Right ventricle myocardium superior (tissue), 1 donor: ENCODE results near the gene UBASH3A. TPM values are rescaled to one million over a fixed set of nuclear protein-coding genes. Genes with fewer than 3 reads are reported as not detected.

Experiments
- ATAC-seq: fragments of 200-7000 bp; cut with Tn5 transposase; one replicate; pipeline ENCODE4 v1.9.1; 2020; ENCODE audit warnings: mild to moderate bottlenecking; ENCODE audit not compliant: poor library complexity
- DNase-seq: peaks from one replicate; pipeline ENCODE4 v3.0.0-alpha.2; 2020
- intact Hi-C: fragments of 100-400 bp; cut with DNase I; formaldehyde crosslinking; loops from one replicate; pipeline ENCODE4 v1.11.2; 2022
- long read RNA-seq: library from polyadenylated mRNA; unstranded; transcript quantifications from one replicate; pipeline ENCODE4 v2.0.0, GENCODE V29; 2021
- total RNA-seq: library from RNA; stranded (reverse); fragmentation: NEBNext Ultra II Directional; extraction: Animal tissue kit (Norgen Biotek cat#: 25700); gene quantifications from one replicate; pipeline ENCODE4 v1.2.1, GENCODE V29; 2021
- donor health status: DM: no; HTN: yes; CAD: no; lungs with severe emphysema.

Gene UBASH3A, protein sequence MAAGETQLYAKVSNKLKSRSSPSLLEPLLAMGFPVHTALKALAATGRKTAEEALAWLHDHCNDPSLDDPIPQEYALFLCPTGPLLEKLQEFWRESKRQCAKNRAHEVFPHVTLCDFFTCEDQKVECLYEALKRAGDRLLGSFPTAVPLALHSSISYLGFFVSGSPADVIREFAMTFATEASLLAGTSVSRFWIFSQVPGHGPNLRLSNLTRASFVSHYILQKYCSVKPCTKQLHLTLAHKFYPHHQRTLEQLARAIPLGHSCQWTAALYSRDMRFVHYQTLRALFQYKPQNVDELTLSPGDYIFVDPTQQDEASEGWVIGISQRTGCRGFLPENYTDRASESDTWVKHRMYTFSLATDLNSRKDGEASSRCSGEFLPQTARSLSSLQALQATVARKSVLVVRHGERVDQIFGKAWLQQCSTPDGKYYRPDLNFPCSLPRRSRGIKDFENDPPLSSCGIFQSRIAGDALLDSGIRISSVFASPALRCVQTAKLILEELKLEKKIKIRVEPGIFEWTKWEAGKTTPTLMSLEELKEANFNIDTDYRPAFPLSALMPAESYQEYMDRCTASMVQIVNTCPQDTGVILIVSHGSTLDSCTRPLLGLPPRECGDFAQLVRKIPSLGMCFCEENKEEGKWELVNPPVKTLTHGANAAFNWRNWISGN
- not detected for total RNA-seq
- long read RNA-seq: 0 reads

GRCh38 chr21:42403611-42404231 is at the start of gene UBASH3A:
TSS of gene UBASH3A (plus strand) at chr21:42403902. CDS start at chr21:42403946, 44 bp downstream.
- intact Hi-C loops: no loop called here
- no peak for DNase-seq
- ATAC-seq: no peak

- no peak for DNase-seq
- no peak for ATAC-seq
- intact Hi-C loops: no loop called here
Measured at GRCh38 chr21:42356046-42356445, 47.7 kb upstream of the UBASH3A start.

- no peak for ATAC-seq
- DNase-seq: no peak
- intact Hi-C loops: no loop called here
Measured at GRCh38 chr21:42356650-42357049, 47.1 kb upstream of the UBASH3A start.

GRCh38 chr21:42357307-42357706 is 46.4 kb upstream of the UBASH3A start:
- ATAC-seq (no peak), DNase-seq (no peak)
- intact Hi-C loops: no loop called here

DNA sequence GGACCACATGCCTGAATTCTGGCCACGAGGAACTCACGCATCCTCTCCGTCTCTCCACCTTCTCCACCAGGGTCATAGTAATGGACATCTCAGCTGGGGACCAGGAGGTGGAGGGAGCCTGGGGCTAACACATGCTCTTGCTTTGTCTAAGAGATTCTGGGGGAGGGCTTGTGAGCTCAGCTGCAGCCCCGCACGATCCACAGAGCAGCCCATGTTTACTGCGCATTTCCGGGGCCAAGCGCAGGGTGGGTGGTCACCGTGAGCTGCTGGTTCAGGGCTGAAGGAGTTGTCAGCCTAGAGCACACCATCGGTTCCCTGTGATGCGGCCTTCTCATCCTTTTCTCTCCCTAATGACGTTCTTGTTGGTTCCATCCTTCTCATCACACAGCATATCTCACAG is 45.4 kb upstream of the UBASH3A start:
- intact Hi-C loops: no loop called here
- peak; percentile 18 for DNase-seq

GRCh38 chr21:42358937-42359336 is 44.8 kb upstream of the UBASH3A start:
- DNase-seq (peak; percentile 13), ATAC-seq (no peak)
- intact Hi-C loops: no loop called here

More for the DNA sequence above, 45.4 kb upstream of the UBASH3A start:
- ATAC-seq: no peak

DNA sequence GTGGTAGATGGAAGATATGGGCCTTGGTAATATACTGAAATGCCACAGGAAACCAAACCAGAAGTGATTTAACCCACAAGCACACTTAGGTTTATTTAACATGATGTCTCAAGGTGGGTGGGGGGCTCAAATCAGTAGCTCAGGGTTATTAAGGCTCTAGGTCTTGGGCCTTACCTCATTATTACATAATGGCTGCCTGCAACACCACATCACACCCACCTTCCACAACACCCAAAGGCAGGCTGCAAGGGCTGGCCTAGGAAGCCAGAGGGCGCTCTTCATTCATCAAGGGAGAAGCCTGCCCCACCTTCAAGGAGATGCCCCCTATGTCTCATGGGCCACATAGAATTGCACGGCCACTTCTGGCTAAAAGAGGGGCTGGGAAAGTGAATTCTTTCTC is 43.4 kb upstream of the UBASH3A start:
- intact Hi-C loops: no loop called here
- ATAC-seq (no peak), DNase-seq (peak; percentile 2)

DNA sequence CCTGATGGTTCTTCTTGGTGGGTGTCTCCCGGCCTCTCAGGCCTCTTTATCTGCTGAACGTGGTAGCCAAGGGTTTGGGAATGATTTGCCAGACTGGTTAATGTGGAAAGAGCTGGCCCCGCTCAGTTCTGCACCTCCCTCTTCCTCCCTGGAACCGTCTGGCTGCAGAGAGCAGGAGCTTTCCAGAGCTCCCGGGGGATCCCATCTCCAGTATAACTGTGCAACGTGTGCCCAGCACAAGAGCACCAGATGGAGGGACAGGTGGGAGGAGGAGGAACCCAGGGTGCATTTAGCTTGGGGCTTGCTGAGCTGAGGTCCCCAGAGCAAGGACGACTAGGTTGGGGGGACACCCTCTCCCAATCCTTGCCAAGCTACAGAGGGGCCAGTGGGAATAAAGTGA is 42.4 kb upstream of the UBASH3A start:
- intact Hi-C loops: no loop called here
- ATAC-seq: no peak
- no peak for DNase-seq

GRCh38 chr21:42362198-42362597 is 41.5 kb upstream of the UBASH3A start:
- ATAC-seq (no peak), DNase-seq (no peak)
- intact Hi-C loops: no loop called here

DNA sequence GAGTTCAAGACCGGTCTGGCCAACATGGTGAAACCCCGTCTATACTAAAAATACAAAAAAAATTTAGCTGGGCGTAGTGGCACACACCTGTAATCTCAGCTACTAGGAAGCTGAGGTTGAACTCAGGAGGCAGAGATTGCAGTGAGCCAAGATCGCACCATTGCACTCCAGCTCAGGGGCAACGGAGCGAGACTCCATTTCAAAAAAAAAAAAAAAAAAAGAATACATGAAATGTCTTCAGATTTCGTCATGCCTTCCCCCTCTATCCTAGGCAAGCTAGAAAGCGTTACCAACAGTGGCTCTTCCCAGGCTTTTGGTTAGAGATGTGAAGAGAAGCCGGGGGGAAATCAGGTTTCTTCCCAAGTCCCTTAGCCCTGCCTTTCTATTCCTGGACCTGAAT is 41.0 kb upstream of the UBASH3A start:
- intact Hi-C loops: no loop called here
- no peak for DNase-seq
- ATAC-seq: no peak

GRCh38 chr21:42363312-42363711 is 40.4 kb upstream of the UBASH3A start:
- intact Hi-C loops: no loop called here
- DNase-seq (no peak), ATAC-seq (no peak)

DNA sequence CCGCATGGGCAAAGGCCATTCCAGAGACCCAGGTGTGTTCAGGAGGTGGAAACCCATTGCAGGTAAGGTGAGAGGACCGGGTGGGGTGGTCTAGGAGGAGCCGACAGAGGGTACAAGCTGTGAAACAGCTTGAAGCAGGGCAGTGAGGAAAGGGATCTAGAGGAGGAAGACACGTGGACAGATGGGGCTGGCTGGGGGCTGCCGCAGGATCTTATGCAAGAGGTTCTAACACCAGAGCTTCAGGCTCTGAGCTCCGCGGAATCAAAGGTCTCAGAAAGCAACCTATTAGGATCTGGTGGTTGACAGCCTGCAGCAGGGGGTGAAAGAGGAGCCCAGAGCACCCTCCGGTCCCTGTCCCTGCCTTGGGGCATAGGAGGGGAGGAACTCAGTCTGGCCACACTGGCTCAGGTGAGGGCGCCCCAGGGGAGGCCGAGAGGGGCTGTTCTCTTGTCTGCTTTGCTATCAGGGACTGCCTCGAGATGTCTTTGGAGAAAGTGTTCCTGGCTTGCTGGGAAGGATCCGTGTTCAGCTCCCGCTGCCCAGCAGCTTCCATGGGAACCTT is 39.3 kb upstream of the UBASH3A start:
- no peak for DNase-seq

DNA sequence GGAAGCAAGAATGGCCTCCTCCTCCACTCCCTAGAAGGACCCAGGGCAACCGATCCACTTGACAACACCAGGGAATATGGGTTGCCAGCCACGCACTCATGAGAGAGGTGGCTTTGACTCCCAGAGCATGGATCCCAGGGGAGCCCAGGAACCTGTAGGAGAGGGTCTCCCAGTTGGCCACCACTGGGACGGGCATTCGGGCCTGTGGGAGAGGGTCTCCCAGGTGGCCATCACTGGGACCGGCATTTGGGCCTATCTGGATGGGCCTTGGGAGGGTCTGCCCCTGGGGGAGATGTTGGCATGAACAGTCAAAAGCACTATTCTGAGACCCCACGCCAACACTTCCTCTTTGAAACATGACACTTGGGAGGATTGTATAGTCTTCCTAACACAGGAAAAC is 37.9 kb upstream of the UBASH3A start:
- intact Hi-C loops: no loop called here
- DNase-seq (no peak), ATAC-seq (no peak)

More for the DNA sequence above, 39.3 kb upstream of the UBASH3A start:
- intact Hi-C loops: no loop called here
- ATAC-seq: no peak

- intact Hi-C loops: no loop called here
- DNase-seq: no peak
- no peak for ATAC-seq
Measured at GRCh38 chr21:42366292-42367010, 37.3 kb upstream of the UBASH3A start, which contains the start of gene TFF1. TSS of gene TFF1 (minus strand) at chr21:42366535. CDS start at chr21:42366495, 40 bp downstream.

DNA sequence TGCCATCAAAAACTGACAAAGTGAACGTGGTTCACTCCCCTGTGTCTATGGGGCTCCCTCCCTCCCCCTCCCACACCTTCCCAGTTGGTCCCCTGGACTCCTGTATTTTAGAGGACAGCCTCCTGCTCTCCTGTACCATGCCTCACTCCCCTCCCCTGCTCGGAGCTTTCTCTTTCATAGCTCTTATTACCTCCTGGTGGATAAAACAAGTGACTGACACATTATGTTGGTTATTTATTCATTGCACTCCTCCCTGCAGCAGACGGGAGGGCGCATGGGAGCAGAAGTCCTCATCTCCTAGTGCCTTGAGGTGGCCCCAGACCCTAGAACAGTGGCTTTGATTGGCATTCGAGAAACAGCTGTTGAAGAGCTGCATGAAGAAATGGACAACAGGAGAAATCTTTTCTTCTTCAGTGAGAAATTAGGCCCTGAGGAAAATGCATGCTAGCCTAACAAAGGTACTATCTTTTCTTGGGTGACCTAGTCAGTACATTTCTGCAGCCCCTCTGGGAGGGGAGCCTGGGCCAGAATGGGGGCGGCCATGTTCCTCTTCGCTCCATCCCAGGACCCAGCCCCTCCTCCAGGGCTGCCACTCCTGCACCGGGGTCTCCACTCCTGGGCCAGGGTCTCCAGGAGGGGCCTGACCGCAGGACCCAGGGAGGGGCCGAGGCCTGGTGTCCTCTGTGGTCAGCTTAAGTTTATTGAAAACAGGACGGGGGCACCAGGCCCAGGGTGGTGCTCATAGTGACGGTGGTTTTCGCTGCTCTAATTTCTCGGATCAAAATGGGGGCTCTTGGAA is 36.1 kb upstream of the UBASH3A start:
- DNase-seq (no peak), ATAC-seq (no peak)
- intact Hi-C loops: no loop called here

- ATAC-seq: no peak
- no peak for DNase-seq
- intact Hi-C loops: no loop called here
Measured at GRCh38 chr21:42369821-42370220, 33.9 kb upstream of the UBASH3A start.

- ATAC-seq: no peak
- DNase-seq: no peak
- intact Hi-C loops: no loop called here
Measured at GRCh38 chr21:42370894-42371654, 32.6 kb upstream of the UBASH3A start.
